OCI-LY3 (cell line): ENCODE data around the gene PELI2.

Experiments
- EZH2phosphoT487 ChIP-seq: fragments of 200-600 bp; shearing (Covaris generic); IDR thresholded peaks from 2 replicates; pipeline ENCODE4 v1.6.1; 2018; ENCODE audit warnings: antibody characterized with exemption, mixed run types, low read depth
- TF ChIP-seq, protein P1 (sequence below): fragments of 200-600, 300-600 bp; sonication (generic); IDR thresholded peaks from 2 replicates; pipeline ENCODE4 v1.5.1; 2014; ENCODE audit warnings: antibody characterized with exemption, low read length, low read depth

DNA sequence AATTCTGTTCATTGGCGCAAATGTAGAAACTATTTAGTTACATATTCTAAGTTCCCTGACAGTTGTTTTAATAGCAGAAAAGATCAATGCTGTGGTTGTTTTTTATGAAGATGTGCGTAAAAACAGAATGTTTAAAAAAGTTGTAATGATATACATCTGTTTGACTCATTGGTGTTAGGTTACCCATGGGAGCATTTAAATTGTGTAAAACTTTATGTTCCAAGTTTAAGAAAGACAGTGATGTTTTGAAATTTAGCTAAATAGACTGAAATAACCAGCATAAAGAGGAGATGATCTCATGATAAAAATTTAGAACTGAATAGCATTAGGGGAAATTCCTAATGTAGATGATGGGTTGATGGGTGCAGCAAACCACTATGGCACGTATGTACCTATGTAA, 3.6 kb downstream of the PELI2 start:
- TF ChIP-seq, protein P1, sequence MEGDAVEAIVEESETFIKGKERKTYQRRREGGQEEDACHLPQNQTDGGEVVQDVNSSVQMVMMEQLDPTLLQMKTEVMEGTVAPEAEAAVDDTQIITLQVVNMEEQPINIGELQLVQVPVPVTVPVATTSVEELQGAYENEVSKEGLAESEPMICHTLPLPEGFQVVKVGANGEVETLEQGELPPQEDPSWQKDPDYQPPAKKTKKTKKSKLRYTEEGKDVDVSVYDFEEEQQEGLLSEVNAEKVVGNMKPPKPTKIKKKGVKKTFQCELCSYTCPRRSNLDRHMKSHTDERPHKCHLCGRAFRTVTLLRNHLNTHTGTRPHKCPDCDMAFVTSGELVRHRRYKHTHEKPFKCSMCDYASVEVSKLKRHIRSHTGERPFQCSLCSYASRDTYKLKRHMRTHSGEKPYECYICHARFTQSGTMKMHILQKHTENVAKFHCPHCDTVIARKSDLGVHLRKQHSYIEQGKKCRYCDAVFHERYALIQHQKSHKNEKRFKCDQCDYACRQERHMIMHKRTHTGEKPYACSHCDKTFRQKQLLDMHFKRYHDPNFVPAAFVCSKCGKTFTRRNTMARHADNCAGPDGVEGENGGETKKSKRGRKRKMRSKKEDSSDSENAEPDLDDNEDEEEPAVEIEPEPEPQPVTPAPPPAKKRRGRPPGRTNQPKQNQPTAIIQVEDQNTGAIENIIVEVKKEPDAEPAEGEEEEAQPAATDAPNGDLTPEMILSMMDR = no peak
- no peak for TF ChIP-seq EZH2phosphoT487
